ENCODE results near the gene ISM1.
A peak's percentile ranks its signal among the peaks of the same experiment; 100 is the strongest.

ISM1 gene

GRCh38 chr20:13220904-13221297 is at the start of gene ISM1:
TSS of gene ISM1 (plus strand) at chr20:13221274. CDS start at chr20:13221777, 503 bp downstream.
- no peaks in the 10 kb centered on the region for H3K36me3 Mint-ChIP-seq
- peak within 1 kb of the TSS; percentile 41 for H3K27ac Mint-ChIP-seq
- H3K9me3 Mint-ChIP-seq = no peaks in the 10 kb centered on the region
- H3K4me1 Mint-ChIP-seq = peaks cover 34% of the 10 kb centered on the region
- H3K4me3 Mint-ChIP-seq = peak within 1 kb of the TSS; percentile 89
- H3K27me3 Mint-ChIP-seq = peaks cover 16% of the 10 kb centered on the region

GRCh38 chr20:13173201-13173600 is 47.9 kb upstream of the ISM1 start:
- Mint-ChIP-seq H3K4me3 (no peak overlapping the region), H3K27me3 (peaks cover 7% of the 10 kb centered on the region), H3K27ac (no peak overlapping the region), H3K4me1 (no peaks in the 10 kb centered on the region), H3K9me3 (peaks cover 7% of the 10 kb centered on the region), H3K36me3 (peaks cover 4% of the 10 kb centered on the region)

GRCh38 chr20:13174402-13174801 is 46.7 kb upstream of the ISM1 start:
- Mint-ChIP-seq H3K4me3 (no peak overlapping the region), H3K36me3 (peaks cover 4% of the 10 kb centered on the region), H3K27ac (no peak overlapping the region), H3K9me3 (peaks cover 7% of the 10 kb centered on the region), H3K27me3 (peaks cover 7% of the 10 kb centered on the region), H3K4me1 (no peaks in the 10 kb centered on the region)

- Mint-ChIP-seq H3K4me3 (no peak overlapping the region), H3K4me1 (no peaks in the 10 kb centered on the region), H3K36me3 (peaks cover 3% of the 10 kb centered on the region), H3K27ac (no peak overlapping the region), H3K9me3 (peaks cover 1% of the 10 kb centered on the region), H3K27me3 (peaks cover 4% of the 10 kb centered on the region)
Measured at GRCh38 chr20:13180986-13181889, 39.8 kb upstream of the ISM1 start.

- Mint-ChIP-seq H3K4me1 (peaks cover 5% of the 10 kb centered on the region), H3K27me3 (peaks cover 3% of the 10 kb centered on the region), H3K36me3 (peaks cover 10% of the 10 kb centered on the region), H3K4me3 (no peak overlapping the region), H3K27ac (no peak overlapping the region), H3K9me3 (peaks cover 11% of the 10 kb centered on the region)
Measured at GRCh38 chr20:13183005-13183404, 38.1 kb upstream of the ISM1 start.

GRCh38 chr20:13186043-13186774 is 34.9 kb upstream of the ISM1 start:
- H3K4me3 Mint-ChIP-seq = no peak overlapping the region
- H3K4me1 Mint-ChIP-seq = peaks cover 5% of the 10 kb centered on the region
- peaks cover 4% of the 10 kb centered on the region for H3K27me3 Mint-ChIP-seq
- H3K27ac Mint-ChIP-seq = no peak overlapping the region
- H3K9me3 Mint-ChIP-seq = peaks cover 11% of the 10 kb centered on the region
- peaks cover 10% of the 10 kb centered on the region for H3K36me3 Mint-ChIP-seq

DNA sequence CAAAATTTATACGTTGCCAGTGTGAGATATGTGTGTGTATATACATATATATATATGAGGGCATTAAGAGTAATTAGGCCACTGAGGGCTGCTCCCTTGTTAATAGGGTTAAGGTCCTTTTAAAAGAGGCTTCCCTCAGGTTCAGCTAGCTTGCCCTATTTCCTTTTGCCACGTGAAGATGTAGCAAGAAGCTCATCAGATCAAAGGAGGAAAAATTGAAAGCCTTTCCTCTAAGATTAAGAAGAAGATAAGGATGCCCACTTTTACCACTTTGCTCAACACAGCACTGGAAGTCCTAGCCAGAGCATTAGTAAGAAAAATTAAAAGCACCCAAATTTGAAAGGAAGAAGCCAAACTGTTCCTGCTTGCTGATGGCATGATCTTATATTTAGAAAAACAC is 33.2 kb upstream of the ISM1 start:
- peaks cover 10% of the 10 kb centered on the region for H3K36me3 Mint-ChIP-seq
- H3K4me3 Mint-ChIP-seq = no peak overlapping the region
- peaks cover 11% of the 10 kb centered on the region for H3K9me3 Mint-ChIP-seq
- H3K27me3 Mint-ChIP-seq = peaks cover 4% of the 10 kb centered on the region
- no peak overlapping the region for H3K27ac Mint-ChIP-seq
- H3K4me1 Mint-ChIP-seq = peaks cover 5% of the 10 kb centered on the region

- H3K36me3 Mint-ChIP-seq = no peaks in the 10 kb centered on the region
- H3K9me3 Mint-ChIP-seq = no peaks in the 10 kb centered on the region
- H3K27me3 Mint-ChIP-seq = peaks cover 2% of the 10 kb centered on the region
- H3K4me3 Mint-ChIP-seq = no peak overlapping the region
- no peak overlapping the region for H3K27ac Mint-ChIP-seq
- peaks cover 4% of the 10 kb centered on the region for H3K4me1 Mint-ChIP-seq
Measured at GRCh38 chr20:13199279-13199678, 21.8 kb upstream of the ISM1 start.

DNA sequence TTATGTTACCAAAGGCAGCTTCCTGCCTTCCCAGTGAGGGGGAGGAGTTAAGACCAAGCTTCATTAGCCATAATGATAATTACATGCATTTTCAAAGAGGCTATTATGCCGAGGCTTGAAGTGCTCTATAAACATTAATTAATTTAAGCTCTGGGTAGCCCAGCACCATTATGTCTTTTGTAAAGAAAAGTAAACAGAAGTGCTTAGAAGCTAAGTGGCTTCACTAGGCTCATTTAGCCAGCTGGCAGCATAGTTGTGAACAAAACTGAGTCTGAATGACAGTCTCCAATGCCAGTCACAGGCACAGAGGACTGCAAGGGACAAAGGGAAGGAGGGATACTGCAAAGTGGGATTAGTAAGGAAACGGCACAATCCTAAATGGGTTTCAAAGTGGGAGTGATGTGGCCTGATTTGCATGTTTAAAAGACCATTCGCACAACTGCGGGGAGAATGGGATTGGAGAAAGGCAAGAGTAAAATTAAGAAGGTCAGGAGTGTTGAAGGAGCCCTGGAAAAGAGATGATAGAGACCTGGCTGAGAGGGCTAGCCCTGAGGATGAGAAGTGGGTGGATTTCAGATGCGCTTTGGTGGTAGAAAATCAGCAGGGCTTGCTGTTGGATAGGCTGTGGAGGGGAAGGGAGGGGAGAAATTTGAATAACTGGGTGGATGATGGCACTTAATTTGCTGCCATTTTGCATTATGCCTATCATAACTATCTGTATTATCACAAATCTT is 20.1 kb upstream of the ISM1 start:
- no peaks in the 10 kb centered on the region for H3K9me3 Mint-ChIP-seq
- no peak overlapping the region for H3K4me3 Mint-ChIP-seq
- peaks cover 4% of the 10 kb centered on the region for H3K4me1 Mint-ChIP-seq
- no peaks in the 10 kb centered on the region for H3K36me3 Mint-ChIP-seq
- no peak overlapping the region for H3K27ac Mint-ChIP-seq
- peaks cover 2% of the 10 kb centered on the region for H3K27me3 Mint-ChIP-seq

DNA sequence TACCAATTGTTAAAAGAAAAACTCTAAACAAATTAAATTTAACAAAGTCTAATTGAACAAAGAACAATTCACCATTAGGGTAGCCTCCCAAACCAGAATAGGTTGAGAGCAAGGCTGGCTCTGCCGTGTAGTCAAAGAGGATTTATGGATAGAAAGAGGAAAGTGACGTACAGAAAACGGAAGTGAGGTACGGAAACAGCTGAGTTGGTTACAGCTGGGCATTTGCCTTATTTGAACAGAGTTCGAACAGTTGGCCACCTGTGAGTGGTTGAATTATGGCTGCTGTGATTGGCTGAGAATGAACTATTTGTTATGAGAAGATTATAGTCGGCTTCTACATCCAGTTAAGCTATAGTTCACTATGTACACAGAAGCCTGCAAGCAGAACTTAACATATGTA is 18.5 kb upstream of the ISM1 start:
- no peak overlapping the region for H3K4me3 Mint-ChIP-seq
- H3K4me1 Mint-ChIP-seq = peaks cover 4% of the 10 kb centered on the region
- peaks cover 2% of the 10 kb centered on the region for H3K27me3 Mint-ChIP-seq
- no peak overlapping the region for H3K27ac Mint-ChIP-seq
- H3K9me3 Mint-ChIP-seq = no peaks in the 10 kb centered on the region
- H3K36me3 Mint-ChIP-seq = no peaks in the 10 kb centered on the region

DNA sequence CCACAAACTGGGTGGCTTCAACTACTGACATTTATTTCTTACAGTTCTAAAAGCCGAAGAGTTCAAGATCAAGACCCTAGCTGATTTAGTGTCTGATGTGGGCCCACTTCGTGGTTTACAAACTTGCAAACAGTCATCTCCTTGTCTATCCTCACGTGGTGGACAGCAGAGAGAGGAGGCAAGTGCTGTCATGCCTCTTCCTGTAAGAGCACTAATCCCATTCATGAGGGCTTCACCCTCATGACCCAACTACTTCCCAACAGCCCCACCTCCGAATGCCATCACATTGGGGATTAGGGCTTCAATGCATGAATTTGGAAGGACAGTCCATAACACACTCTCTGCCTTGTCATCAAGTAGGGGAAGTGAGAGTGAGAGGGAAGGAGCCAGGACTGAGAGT is 15.6 kb upstream of the ISM1 start:
- Mint-ChIP-seq H3K4me1 (peaks cover 4% of the 10 kb centered on the region), H3K27ac (no peak overlapping the region), H3K36me3 (no peaks in the 10 kb centered on the region), H3K4me3 (no peak overlapping the region), H3K9me3 (no peaks in the 10 kb centered on the region), H3K27me3 (peaks cover 3% of the 10 kb centered on the region)

- Mint-ChIP-seq H3K27ac (no peak overlapping the region), H3K36me3 (no peaks in the 10 kb centered on the region), H3K4me1 (peaks cover 4% of the 10 kb centered on the region), H3K27me3 (peaks cover 2% of the 10 kb centered on the region), H3K9me3 (no peaks in the 10 kb centered on the region), H3K4me3 (no peak overlapping the region)
Measured at GRCh38 chr20:13205848-13206434, 15.1 kb upstream of the ISM1 start.

GRCh38 chr20:13207016-13207415 is 14.1 kb upstream of the ISM1 start:
- Mint-ChIP-seq H3K36me3 (no peaks in the 10 kb centered on the region), H3K27ac (no peak overlapping the region), H3K4me3 (no peak overlapping the region), H3K27me3 (peaks cover 4% of the 10 kb centered on the region), H3K9me3 (no peaks in the 10 kb centered on the region), H3K4me1 (peaks cover 4% of the 10 kb centered on the region)

GRCh38 chr20:13211956-13212618 is 9.0 kb upstream of the ISM1 start:
- no peak overlapping the region for H3K27ac Mint-ChIP-seq
- H3K27me3 Mint-ChIP-seq = peaks cover 13% of the 10 kb centered on the region
- H3K4me1 Mint-ChIP-seq = peaks cover 4% of the 10 kb centered on the region
- no peaks in the 10 kb centered on the region for H3K9me3 Mint-ChIP-seq
- no peak overlapping the region for H3K4me3 Mint-ChIP-seq
- H3K36me3 Mint-ChIP-seq = no peaks in the 10 kb centered on the region

DNA sequence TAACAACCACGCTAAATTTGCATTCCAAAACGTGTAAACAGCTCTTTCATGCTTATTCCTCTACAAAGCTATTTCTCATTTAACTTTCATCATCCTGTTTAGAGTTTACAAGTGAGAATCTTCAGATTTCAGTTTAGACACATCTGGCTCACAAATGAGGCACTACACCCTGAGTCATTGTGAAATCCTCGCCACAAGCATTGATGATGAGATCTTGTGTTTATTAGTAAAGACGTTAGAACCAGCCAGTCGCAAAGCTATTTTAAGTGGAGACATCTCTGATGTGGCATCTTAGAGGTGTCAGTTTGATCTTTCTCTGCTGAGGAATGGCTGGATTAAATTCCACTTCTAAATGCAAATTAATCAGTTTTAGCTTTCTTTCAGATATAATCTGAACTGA is 8.3 kb upstream of the ISM1 start:
- H3K36me3 Mint-ChIP-seq = no peaks in the 10 kb centered on the region
- peaks cover 4% of the 10 kb centered on the region for H3K4me1 Mint-ChIP-seq
- peaks cover 14% of the 10 kb centered on the region for H3K27me3 Mint-ChIP-seq
- no peaks in the 10 kb centered on the region for H3K9me3 Mint-ChIP-seq
- H3K4me3 Mint-ChIP-seq = no peak overlapping the region
- H3K27ac Mint-ChIP-seq = no peak overlapping the region
